ENCODE data around the gene NRL. TPM values are rescaled to one million over a fixed set of nuclear protein-coding genes. Genes with fewer than 3 reads are reported as not detected.

The NRL gene
- total RNA-seq, 1 donor from 2014 or later, result 2.3 TPM

- Mint-ChIP-seq H3K36me3 (ENCODE audit: insufficient read depth) (peaks cover 2% of the 10 kb centered on the region), H3K27ac (no peak overlapping the region), H3K4me3 (ENCODE audit: low read depth) (no peak overlapping the region), H3K27me3 (no peaks in the 10 kb centered on the region), H3K4me1 (ENCODE audit: low read depth) (peaks cover 36% of the 10 kb centered on the region), H3K9me3 (ENCODE audit: low read depth) (no peaks in the 10 kb centered on the region)
- TF ChIP-seq CTCF (IDR thresholded peaks at IDR 0.05; ENCODE audit: unreplicated experiment), result no peak
- DNase-seq (ENCODE audit: low spot score, unreplicated experiment), result no peak
Measured at GRCh38 chr14:24143511-24143910, 28.8 kb upstream of the NRL start.

- Mint-ChIP-seq H3K36me3 (ENCODE audit: insufficient read depth) (peaks cover 6% of the 10 kb centered on the region), H3K27me3 (no peaks in the 10 kb centered on the region)
Measured at GRCh38 chr14:24141097-24141880, 26.5 kb upstream of the NRL start, which contains the start of gene EMC9. EMC9 (minus strand) TSS chr14:24141591; CDS start chr14:24141304, 287 bp downstream.

GRCh38 chr14:24139272-24139934 lies 24.7 kb upstream of the NRL start:
- Mint-ChIP-seq H3K36me3 (ENCODE audit: insufficient read depth) (peaks cover 6% of the 10 kb centered on the region), H3K4me3 (ENCODE audit: low read depth) (peak overlapping the region; percentile 61), H3K9me3 (ENCODE audit: low read depth) (no peaks in the 10 kb centered on the region), H3K4me1 (ENCODE audit: low read depth) (peaks cover 28% of the 10 kb centered on the region), H3K27ac (no peak overlapping the region), H3K27me3 (no peaks in the 10 kb centered on the region)
- no peak for DNase-seq (ENCODE audit: low spot score, unreplicated experiment)
- TF ChIP-seq CTCF (IDR thresholded peaks at IDR 0.05; ENCODE audit: unreplicated experiment), result no peak

More at GRCh38 chr14:24141097-24141880, 26.5 kb upstream of the NRL start, which contains the start of gene EMC9:
- peak within 1 kb of the TSS; percentile 95 for H3K27ac Mint-ChIP-seq
- peak; percentile 99 for DNase-seq (ENCODE audit: low spot score, unreplicated experiment)
- peak; percentile 38 for TF ChIP-seq CTCF (IDR thresholded peaks at IDR 0.05; ENCODE audit: unreplicated experiment)
- H3K4me3 Mint-ChIP-seq (ENCODE audit: low read depth), result peak within 1 kb of the TSS; percentile 95
- no peaks in the 10 kb centered on the region for H3K9me3 Mint-ChIP-seq (ENCODE audit: low read depth)
- peaks cover 35% of the 10 kb centered on the region for H3K4me1 Mint-ChIP-seq (ENCODE audit: low read depth)

GRCh38 chr14:24138396-24139271 lies 23.9 kb upstream of the NRL start:
- Mint-ChIP-seq H3K27ac (no peak overlapping the region), H3K27me3 (no peaks in the 10 kb centered on the region), H3K4me3 (ENCODE audit: low read depth) (peak overlapping the region; percentile 61), H3K36me3 (ENCODE audit: insufficient read depth) (peaks cover 5% of the 10 kb centered on the region), H3K4me1 (ENCODE audit: low read depth) (peaks cover 28% of the 10 kb centered on the region), H3K9me3 (ENCODE audit: low read depth) (no peaks in the 10 kb centered on the region)
- TF ChIP-seq CTCF (IDR thresholded peaks at IDR 0.05; ENCODE audit: unreplicated experiment), result no peak
- no peak for DNase-seq (ENCODE audit: low spot score, unreplicated experiment)
